Stimulated activated CD8-positive, alpha-beta memory T cell treated with anti-CD3 and anti-CD28 coated beads, Interleukin-12 subunit alpha, Interleukin-12 subunit beta, amount 100 ng/mL, for 1 hour (primary cell): ENCODE results near the gene OSCAR.

Experiments used
- DNase-seq: peaks from one replicate; pipeline ENCODE4 v3.0.0-alpha.2; 2020; ENCODE audit warnings: low read depth

The OSCAR gene, protein sequence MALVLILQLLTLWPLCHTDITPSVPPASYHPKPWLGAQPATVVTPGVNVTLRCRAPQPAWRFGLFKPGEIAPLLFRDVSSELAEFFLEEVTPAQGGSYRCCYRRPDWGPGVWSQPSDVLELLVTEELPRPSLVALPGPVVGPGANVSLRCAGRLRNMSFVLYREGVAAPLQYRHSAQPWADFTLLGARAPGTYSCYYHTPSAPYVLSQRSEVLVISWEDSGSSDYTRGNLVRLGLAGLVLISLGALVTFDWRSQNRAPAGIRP

DNA sequence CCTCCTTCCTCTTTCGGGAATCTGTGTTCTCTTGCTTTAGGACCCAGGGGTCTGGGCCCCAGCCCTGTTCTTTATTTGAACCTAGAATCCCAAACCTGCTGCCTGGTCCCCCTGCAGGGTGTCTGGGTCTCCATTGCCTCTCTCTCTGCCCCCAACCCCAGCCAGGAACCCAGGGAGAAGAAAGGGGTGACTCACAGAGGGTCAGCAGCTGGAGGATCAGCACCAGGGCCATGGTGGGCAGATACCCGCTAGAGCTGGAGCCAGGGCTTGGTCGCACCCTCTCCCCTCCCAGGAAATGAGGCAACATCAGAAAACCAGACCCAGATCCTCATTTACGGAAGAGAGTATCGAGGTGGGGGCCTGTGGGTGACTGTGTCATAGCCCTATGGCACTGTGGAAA, at the start of gene OSCAR:
TSS of gene OSCAR (minus strand) at position 243 of the 400 bp plus-strand sequence. CDS start at position 232, 11 bp downstream.
- no peak for DNase-seq

DNA sequence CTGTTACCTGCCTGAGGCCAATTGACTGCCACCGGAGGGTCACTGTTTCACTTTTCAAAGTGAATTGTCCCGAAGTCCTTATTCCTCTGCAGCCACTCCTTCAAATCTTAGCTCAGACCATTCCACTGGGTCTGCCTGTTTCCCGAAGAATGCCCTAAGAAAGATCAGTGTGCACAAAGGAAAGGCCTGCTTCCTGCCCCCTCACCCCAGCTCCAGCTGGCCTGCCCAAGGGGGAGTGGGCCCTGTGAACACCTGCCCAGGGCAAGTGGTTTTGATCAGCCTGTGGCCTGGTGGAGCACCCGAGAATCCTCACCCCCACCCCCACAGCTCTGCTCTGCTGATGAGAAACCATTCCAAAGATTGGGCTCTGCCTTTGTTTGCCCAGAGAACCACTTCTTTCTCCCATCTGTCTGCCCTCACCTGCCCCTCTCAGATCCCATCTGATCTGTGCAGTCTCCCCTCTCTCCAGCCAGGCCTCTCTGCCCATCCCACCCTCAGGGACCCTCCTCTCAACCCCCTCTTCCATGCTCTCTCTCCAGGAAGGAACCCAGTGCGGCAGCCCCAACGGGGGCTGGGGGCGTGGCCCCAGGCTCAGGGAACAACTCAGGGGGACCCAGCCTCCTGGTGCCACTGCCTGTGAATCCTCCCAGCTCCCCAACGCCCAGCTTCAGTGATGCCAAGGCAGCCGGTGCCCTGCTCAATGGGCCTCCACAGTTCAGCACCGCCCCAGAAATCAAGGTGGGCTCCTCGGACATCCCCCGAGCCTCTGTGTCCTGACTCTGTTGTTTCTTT, 48.6 kb upstream of the OSCAR start:
- DNase-seq = no peak

DNA sequence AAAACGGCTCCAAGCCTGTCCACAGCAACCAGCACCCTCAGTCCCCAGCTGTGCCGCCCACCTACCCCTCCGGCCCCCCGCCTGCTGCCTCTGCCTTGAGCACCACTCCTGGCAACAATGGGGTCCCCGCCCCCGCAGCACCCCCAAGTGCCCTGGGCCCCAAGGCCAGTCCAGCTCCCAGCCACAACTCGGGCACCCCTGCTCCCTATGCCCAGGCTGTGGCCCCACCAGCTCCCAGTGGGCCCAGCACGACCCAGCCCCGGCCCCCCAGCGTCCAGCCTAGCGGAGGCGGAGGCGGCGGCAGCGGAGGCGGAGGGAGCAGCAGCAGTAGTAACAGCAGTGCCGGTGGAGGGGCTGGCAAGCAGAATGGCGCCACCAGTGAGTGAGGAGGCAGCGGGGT, 47.6 kb upstream of the OSCAR start:
- DNase-seq = no peak

DNA sequence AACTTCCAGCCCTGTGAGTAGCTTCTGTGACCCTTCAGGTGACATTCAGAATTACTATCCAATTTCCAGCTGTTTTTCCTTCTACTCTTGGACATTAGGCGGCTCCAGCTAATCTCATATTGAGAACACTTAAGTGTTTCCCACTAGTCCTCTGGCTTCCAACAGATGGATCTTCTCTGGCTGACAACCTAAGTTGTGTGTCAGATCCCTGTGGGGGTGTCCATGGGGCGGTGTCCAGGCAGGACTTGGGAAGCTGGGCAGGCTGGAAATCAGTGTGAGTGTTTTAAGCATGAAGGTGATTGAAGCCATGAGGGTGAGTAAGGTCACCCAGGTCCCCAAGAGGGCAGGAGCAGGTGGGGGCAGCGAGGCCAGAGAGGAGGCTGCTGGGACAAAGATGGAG, 47.1 kb upstream of the OSCAR start:
- no peak for DNase-seq

DNA sequence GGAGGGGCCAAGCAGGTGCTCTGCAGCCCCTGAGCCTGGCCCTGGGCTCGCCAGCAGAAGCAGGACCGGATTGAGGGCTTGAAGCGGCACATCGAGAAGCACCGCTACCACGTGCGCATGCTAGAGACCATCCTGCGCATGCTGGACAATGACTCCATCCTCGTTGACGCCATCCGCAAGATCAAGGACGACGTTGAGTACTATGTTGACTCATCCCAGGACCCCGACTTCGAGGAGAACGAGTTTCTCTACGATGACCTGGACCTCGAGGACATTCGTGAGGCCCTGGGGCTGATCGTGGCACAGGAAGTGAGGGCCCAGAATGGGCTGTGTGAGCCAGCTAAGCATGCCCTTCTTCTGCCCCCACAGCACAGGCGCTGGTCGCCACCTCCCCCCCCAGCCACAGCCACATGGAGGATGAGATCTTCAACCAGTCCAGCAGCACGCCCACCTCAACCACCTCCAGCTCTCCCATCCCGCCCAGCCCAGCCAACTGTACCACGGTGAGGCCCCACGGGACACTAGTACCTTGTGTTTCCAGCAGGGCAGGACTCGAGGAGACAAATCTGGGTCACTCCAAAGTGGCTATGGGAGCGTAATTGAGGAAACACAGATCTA, 45.0 kb upstream of the OSCAR start:
- no peak for DNase-seq

DNA sequence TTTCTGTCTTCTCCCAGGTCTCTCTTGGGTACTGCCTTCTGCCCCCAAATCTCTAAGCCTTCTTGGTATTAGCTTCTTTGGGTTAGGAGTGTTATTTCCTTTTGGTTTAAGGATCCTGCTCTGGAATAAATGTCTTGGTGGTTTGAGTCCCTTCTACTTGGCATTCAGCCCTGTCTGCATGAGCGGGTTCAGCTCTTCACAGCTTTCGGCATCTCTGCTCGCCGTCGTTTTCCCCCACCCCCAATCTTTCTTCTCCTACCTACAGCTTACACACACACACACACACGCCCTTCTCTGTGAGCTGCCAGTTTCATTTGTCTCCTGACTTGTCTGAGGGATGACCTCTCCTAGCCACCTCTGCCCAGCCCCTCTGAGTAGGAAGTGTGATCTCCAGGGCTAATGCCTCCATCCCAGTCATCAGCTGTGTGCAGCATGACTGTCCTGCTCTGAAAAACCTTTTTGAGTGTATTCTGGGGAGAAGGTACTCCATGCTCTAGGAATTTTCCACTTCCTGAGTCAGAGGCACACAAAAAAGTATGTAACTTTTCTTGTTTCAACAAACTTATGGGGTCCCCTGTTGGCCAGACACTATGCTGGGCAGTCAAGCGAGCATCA, 41.7 kb upstream of the OSCAR start:
- DNase-seq = no peak

DNA sequence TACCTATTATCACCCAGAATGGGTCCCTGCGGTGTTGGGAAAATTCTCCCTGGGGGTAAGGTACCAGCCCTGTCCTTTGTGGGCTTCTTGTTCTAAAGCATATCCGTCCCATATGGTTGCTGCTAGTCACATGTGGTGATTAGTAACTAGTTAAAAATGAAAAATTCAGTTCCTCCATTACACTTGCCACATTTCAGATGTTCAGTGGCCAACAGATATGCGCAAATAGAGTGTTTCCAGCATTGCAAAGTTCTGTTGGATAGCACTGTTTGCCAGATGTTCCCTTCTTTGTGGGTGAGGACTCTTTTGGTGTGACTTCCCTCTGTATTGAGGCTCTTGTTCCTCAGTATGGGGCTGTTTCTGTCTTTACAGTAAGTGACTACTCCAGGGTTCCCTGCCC, 40.8 kb upstream of the OSCAR start:
- no peak for DNase-seq

DNA sequence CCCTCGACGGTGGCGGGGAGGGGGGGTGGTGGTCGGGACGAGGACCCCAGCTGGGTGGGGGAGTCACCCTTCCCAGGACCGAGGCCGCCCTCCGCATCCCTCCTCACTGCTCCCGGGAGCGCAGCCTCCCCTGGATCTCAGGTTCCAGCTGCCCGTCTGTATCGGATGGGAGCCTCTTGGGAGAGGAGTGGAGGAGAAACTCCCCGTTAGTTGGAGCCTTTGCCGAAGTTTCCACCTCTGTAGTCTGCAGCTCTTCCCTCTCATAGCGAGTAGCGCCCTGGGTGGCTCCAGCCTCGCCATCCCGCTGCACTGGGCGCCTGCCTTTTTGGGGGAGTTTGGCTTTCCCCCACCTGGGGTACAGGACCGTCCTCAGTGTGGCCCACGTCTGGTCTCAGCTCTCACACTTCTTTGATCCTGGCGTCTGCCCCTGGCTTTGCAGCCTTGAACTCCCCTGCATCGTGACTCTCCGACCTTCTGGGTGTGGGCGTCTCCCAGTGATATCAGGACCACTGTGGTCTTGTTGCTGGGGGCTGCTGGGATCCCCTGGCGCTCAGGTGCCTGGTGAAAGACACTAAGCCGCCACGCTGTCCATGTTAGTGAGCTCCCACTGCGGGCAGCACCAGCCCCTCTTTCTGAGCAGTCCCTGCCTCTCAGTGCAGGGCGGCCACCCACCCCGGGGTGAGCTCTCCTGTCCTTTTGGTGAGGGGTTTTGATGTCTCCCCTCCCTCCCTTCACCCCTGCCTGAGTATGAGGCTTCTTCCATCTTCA, 38.1 kb upstream of the OSCAR start:
- DNase-seq = no peak

DNA sequence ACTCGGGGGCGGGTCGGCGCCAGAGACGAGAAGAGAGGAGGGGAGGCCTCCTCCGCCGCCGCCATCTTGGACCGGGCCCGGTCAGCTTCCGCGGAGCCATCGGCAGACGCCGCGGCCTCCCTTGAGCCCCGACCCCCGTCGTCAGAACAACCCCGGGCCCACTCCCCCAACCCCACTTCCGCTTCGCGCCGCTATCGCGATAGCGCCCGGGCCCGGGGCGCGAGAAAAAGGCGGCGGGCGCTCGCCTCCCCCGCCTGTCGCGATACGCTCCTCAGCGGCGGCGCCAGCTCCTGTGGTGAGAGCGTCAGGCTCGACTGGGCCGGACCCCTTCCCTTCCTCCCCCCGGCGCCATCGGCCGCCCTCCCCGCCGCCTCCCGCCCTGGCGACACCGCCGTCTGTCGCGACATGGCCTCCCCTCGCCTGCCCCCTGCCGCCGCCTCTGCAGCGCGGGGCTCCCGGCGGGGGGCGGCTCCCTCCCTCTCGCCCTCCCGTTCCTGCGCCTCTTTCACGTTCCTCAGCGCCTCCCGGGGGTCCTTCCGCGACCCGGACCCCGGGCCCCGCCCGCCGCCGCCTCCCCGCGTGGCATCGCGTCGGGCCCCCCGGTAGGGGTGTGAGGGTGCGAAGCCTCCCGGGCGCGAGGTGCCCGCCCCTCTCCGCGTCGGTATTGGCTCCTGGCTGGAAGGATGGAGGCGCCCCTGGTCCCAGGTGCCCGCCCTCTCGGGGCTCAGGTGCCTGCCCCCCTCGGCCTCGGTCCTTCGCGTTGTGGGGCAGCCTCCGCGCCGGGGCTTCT, 37.3 kb upstream of the OSCAR start, which contains the start of gene CNOT3:
TSS of gene CNOT3 (plus strand) at position 64 of the 790 bp plus-strand sequence. CDS start 5,217 bp downstream, outside the sequence.
- DNase-seq = no peak

DNA sequence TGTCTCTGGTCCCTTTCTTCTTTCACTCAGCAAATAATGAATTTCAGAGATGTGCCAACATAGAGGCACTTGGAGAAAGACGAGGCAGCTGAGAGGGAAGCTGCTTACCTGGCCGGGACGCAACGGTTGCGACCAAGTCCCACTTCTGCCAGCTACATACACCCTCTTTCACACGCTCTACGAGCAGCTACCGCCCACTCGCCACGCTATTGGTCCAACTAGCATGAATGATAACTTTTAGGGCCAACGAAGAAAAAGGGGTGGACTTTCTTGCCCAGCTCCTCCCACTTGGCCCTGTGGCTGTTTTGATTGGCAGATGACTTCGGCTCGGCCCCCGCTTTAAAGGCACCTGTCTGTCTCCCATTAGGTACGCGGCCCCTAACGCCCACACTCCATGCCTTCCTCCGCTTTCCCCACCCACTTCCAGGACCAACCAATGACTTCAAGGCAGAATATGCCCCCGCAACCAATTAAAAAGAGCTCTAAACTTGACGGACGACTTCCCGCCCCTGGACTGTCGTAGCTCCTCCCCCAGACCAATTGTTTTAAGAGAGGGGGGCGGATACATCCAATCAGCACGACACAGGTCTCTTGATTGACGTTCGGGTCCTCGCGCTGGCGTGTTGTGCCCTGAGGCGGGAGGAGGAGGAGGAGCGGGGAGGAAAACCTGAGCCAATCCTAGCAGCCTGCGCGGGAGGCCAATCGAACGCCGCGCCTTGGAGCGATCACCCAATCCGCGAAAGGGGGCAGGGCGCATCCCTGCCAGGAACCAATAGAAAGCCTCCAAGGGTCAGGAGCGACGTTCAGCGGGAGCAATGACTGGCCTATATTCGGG, 36.5 kb upstream of the OSCAR start:
- peak; percentile 98 for DNase-seq

DNA sequence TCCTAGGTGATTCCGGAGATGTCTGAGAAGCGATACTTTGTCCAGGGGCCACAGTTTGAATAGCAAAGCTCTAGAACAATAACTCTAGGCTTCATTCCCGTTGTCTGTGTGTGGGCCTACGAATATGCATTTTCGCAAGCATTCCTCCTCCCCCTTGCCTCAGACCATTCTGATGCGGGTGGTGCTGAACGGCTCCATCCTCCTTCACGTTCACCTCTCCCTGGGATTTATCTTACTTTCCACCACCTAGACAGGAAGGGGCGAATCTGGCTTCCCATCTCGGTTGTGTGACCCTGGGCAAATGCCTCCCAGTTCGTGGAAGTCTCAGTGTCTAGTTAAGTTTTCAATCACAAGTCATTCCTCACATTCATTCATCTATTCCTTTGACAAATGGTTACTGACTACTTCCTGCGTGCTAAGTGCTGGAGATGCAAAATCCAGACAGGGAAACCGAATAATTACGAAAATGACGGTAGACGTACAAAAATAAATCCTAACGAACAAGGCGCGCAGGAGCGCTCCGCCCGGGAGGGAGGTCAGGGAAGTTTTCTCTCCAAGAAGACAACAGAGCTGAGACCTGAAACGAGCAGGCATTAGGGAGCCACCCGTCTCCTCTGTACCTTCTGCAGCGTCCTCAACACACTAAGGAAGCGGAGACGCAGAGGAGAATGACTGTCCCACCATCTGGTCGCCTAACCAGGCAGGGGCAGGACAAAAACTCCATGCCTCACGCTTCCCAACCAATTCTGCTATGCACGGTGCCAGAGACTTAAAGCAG, 35.7 kb upstream of the OSCAR start:
- DNase-seq = no peak

DNA sequence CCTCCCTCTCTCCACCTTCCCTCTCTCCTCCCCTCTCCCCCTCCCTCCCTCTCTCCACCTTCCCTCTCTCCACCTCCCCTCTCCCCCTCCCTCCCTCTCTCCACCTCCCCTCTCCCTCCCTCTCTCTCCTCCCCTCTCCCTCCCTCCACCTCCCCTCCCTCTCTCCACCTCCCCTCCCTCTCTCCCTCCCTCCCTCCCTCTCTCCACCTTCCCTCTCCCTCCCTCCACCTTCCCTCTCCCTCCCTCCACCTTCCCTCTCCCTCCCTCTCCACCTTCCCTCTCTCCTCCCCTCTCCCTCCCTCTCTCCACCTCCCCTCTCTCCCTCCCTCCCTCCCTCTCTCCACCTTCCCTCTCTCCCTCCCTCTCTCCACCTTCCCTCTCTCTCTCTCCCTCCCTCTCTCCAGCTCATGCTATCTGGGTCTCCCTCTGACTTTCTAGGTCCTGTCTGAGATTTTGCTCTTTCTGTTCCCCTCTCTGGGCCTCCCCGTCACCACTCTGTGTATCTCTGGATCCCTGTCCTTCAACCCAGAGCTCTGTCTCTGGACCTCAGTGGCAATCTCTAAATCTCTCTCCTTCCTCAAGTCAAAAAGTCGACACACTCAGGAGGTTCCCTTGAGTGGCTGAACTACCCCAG, 33.5 kb upstream of the OSCAR start:
- no peak for DNase-seq

DNA sequence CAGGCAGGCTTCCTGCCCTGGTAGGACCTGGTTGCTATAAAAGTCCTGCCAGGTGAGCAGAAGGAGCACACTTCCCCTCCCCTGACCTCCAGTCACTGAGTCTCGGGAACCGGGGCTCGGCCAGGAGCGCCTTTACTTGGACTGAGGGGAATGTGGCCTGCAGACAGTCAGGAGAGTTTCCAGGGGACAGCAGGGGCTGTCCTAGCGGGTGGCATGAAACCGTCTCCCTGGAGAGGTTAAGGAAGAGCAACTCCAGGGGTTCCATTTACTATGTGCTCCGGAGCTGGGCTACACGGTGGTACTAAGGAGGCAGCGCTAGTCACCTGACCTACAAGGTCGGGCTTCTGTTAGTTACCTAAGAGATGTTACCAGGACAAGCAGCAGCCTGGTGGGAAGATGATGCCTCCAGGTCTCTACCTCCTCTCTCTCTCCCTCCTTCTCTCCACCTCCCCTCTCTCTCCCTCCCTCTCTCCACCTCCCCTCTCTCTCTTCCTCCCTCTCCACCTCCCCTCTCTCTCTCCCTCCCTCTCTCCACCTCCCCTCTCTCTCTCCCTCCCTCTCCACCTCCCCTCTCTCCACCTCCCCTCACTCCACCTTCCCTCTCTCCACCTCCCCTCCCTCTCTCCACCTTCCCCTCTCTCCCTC, 32.8 kb upstream of the OSCAR start:
- DNase-seq = no peak

DNA sequence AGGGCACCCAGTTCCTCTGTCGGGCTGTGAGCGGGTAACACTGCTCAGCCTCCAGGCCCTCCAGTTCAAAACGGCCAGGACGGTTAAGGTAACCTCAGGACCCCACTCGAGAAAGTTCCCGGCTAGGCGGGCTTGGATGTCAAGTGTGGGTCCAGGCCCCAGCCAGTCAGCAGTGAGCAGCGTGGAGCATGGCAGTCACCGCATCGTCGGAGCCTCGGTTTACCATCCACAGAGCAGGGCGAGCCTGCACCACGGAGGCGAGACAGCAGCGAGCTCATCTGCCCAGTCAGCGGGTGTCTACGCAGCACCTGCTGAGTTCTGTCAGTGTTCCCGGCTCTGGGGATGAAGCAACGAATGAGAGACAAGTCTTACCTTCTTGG, 29.0 kb upstream of the OSCAR start:
- DNase-seq = no peak

DNA sequence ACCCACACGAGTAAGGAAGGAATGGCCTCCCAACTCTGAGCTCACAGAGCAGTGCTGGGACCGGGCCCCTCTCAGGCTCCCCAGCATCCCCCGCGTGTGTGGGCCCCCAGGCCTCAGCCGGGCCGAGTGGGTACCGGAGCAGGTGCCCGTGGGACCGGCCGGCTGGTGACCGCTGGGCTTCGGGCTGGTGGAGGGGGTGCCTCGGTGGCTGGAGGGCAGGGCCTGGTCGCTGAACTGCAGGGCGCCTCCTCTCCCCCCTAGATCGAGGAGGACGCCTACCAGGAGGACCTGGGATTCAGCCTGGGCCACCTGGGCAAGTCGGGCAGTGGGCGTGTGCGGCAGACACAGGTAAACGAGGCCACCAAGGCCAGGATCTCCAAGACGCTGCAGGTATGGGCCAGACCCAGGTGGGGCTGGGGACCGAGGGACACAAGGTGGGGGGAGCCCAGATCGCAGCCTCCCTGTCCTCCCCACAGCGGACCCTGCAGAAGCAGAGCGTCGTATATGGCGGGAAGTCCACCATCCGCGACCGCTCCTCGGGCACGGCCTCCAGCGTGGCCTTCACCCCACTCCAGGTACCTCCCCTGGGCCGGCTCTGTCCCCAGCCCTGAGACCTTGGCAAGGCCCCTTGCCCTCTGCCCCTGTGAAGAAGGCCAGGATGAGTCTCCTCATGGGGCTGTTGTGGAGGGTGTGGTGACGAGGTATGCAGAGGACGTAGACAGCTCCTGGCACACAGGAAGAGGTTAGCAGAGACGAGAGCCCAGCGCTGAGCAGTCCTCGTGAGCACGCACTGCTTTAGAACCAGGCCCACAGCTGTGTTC, 28.4 kb upstream of the OSCAR start:
- DNase-seq = no peak

DNA sequence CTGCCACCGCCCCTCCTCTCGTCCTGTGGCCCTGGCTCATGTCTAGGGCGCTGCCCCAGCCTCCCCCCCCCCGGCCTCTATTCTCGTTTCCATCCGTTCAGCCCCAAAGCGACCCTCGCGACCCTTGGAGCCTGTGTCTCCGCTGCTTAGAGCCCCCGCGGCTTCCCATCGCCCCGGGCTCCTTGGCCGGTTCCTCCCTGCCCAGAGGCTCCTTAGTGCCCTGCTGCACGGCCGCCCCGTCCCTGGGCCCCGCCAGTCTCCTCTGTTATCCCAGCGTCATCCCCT, 27.8 kb upstream of the OSCAR start:
- DNase-seq = no peak

DNA sequence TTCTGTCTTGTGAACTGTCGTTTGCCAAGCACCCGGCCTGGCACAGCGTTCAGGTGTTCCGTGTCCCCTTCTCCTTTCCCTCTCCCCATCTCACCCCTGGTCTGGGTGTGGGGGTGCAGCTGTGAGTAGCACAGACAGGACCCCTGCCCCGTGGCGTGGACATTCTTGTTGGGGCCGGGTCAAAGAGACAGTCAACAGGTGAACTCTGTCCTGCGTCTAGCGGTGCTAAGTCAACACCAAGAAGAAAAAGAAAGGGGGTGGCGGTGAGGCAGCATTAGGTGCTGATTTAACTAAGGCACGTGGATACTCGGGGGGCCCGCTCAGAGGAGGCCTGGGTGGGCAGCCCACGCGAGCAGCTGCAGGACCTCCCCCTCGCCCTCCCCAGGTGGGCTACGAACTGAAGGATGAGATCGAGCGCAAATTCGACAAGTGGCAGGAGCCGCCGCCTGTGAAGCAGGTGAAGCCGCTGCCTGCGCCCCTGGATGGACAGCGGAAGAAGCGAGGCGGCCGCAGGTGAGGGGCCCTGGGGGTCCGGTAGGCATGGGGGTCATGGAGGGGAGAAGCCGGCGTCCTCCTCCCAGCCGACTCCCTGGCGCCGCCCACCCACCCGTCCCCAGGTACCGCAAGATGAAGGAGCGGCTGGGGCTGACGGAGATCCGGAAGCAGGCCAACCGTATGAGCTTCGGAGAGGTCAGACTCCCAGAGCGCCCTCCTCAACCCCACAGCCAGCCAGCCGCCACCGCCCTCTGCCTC, 27.3 kb upstream of the OSCAR start:
- DNase-seq = no peak
